Mucosa of gallbladder (tissue), 1 donor: ENCODE data around the gene NELFCD. TPM values are rescaled to one million over a fixed set of nuclear protein-coding genes. Genes with fewer than 3 reads are reported as not detected.
"Not testable (repeated sequence)": the region's sequence is repeated elsewhere in the genome, so short reads cannot be mapped to it uniquely, and the experiment has no call there.

Experiments used
- DNase-seq: peaks from one replicate; pipeline ENCODE4 v3.0.0-alpha.2; 2020; ENCODE audit warnings: low spot score
- total RNA-seq: library from RNA; stranded (reverse); gene quantifications from one replicate; pipeline ENCODE4 v1.2.1, GENCODE V29; 2021
- donor health status: DM: no; HTN: no; CAD: no.

Gene NELFCD
- total RNA-seq, 1 donor from 2014 or later, result 55.2 TPM

DNA sequence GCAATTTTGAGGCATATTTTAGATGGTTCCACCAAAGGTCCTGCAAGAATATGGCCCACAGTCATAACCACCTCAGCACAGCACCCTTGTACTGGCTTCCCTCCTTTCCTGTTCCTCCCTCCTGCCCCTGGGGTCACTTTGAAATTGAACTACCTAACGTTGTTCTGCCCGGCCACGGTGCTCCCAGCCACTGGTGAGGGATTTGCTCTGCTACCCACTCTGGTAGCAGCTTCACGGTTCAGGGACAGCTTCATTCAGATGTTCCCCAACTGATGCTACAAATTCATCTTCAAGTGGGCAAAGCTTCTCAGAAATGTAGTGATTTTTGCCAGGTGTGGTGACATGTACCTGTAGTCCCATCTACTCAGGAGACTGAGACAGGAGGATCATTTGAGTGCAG lies 7.9 kb upstream of the NELFCD start:
- DNase-seq, result no peak

- DNase-seq, result no peak
Observed at GRCh38 chr20:58973866-58974265, 7.2 kb upstream of the NELFCD start.

GRCh38 chr20:58975353-58975752 lies 5.7 kb upstream of the NELFCD start:
- DNase-seq, result no peak

GRCh38 chr20:58976061-58976730 lies 4.9 kb upstream of the NELFCD start:
- DNase-seq, result no peak

- DNase-seq, result no peak
Observed at GRCh38 chr20:58978351-58979190, 2.5 kb upstream of the NELFCD start.

DNA sequence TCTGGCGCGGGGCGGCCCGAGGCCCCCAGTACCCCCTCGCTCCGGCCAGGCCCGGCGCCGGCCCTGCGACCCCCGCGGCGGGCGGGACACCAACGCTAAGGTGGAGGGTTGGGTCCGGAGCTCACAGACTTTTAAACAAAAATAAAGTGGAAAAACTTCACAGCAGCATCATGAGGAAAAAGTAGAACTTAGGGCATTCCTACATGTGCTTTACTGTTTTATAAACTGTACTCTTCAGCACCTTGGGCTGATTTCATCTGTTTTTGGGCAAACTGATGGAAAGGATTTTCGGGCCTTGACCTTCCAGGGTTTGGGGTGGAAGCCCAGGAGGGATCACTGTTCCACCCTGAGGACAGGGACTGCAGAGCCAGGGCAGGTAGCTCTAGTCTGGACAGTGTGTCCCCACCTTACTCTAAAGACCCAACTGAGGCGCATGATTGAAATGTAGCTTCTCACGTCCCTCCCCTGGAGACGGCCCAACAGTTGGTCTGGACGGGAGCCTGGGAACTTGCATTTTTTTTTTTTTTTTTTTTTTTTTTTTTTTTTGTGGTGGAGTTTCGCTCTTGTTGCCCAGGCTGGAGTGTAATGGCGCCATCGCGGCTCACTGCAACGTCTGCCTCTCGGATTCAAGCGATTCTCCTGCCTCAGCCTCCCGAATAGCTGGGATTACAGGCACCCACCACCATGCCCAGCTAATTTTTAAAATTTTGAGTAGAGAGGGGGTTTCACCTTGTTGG lies 740 bp downstream of the NELFCD start:
- no peak for DNase-seq

- no peak for DNase-seq
Observed at GRCh38 chr20:58982406-58983114, 1.5 kb downstream of the NELFCD start.

DNA sequence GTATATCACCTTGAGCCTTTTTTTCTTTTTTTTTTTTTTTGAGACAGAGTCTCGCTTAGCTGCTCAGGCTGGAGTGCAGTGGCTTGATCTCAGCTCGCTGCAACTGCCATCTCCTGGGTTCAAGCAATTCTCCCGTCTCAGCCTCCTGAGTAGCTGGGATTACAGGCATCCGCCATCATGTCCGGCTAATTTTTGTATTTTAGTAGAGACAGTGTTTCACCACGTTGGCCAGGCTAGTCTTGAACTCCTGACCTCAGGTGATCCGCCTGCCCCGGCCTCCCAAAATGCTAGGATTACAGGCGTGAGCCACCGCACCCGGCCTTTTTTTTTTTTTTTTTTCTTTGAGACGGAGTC lies 2.0 kb downstream of the NELFCD start:
- DNase-seq, result not testable (repeated sequence)

DNA sequence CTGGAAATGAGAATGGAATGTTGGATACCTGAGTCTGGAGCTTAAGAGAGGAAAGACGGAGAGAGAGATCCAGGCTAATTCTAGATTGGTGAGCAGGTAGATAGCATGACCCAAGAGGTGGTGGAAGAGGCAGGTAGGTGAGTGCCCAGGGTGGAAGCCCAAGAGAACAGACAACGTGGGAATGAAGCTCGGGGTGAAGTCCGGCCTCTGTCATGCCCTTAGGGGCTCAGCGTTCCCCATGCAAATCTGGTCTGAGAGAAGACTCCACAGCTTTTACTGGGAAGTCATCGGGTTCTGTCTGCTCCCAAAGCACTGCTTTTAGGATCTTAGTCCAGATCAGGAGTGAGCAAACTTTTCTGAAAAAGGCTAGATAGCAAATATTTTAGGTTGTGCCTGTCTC lies 3.6 kb downstream of the NELFCD start:
- DNase-seq, result no peak

DNA sequence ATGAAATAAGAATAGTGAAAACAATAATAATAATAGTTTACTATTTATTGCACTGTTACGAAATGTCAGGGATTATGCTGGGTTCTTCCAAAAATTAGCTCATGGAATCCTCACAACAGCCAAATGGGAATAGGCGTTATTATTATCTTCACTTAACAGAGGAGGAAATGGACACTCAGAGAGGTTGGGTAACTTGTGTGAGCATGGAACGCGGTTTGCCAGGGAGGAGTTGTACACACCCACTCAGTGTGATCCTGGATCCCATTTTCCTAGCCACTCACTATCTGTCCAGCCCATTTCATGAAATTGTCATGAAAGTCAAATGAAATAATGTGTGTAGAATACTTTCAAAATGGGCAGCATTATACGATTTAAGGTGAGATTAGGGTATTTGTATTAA lies 4.6 kb downstream of the NELFCD start:
- no peak for DNase-seq

- no peak for DNase-seq
Observed at GRCh38 chr20:58986286-58986967, 5.4 kb downstream of the NELFCD start.

- no peak for DNase-seq
Observed at GRCh38 chr20:58986968-58987517, 6.0 kb downstream of the NELFCD start.

DNA sequence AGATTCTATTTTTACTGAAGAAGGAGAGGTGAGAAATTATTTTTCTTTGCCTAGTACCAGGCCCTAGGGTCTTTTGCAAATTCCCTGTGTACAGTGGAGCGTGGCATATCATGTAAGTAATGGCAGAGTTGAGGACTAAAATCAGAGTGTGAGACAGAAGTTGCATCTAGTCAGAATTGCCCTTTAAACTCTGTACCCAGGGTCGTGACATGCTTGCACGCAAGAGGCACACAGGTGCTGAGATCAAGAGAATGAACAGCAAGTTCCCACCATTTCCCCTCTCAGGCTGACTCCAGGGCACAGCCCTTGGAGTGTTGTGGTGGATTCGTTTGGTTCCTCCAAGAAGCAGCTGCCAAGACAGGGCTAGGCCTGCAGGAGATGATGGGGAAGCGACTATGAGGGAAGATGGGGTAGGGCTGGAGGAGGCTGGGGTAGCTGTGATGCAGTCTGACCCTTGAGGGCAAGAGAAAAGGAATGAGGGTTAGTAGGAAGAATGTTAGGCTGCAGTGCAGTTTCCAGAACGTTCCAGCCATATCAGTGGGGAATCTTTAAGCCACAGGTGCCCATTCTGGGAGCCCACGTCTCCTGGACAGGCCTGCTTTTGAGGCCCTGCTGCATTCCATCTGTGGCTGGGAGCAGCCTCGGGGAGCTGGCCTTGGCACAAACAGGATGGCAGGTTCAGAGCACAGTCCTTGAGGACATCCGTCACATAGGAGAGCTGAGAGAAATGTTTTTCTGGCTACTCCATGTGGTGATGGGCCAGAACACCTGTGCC lies 6.9 kb downstream of the NELFCD start:
- no peak for DNase-seq

GRCh38 chr20:58988565-58988882 lies 7.5 kb downstream of the NELFCD start:
- DNase-seq, result no peak

- DNase-seq, result no peak
Observed at GRCh38 chr20:58989196-58989595, 8.1 kb downstream of the NELFCD start.

DNA sequence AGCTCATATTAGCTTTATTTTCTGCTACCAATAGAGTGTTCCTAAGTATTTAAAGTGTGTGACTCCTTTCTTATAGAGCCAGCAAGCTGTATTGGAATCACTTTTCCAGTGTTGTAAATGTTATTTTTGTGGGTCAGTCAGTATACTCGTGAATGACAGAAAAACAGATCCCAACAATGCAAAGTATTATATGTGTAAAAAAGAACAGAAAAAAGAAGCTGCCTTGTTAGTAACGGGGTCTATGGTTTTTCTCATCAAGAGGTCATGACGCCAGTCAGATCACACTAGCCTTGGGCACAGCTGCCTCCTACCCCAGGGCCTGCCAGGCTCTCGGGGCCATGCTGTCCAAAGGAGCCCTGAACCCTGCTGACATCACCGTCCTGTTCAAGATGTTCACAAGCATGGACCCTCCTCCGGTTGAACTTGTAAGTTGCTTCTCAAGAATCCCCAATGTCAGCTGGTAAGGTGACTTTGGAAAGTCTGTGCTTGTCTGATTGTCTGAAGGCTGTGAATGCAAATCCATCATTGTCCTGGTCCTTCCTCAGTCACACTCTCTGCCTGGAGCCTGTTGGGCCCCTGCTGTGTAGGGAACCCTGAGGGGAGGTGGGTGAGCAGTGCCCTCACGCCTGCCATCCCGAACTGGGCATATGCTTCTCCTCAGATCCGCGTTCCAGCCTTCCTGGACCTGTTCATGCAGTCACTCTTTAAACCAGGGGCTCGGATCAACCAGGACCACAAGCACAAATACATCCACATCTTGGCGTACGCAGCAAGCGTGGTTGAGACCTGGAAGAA lies 9.8 kb downstream of the NELFCD start:
- DNase-seq, result no peak

DNA sequence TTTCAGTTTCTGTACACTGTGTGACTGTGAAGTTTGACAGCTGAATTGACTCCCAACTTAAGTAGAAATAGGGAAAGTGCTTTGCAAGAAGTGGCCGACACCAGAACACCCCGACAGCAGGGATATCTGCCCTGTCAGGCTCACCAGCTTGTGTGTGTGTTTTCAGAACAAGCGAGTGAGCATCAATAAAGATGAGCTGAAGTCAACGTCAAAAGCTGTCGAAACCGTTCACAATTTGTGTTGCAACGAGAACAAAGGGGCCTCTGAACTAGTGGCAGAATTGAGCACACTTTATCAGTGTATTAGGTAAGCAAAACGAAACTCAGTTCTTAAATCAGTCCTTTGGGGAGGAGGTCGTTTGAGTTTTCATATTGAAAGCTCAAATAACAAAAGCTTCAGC lies 10.7 kb downstream of the NELFCD start:
- no peak for DNase-seq

DNA sequence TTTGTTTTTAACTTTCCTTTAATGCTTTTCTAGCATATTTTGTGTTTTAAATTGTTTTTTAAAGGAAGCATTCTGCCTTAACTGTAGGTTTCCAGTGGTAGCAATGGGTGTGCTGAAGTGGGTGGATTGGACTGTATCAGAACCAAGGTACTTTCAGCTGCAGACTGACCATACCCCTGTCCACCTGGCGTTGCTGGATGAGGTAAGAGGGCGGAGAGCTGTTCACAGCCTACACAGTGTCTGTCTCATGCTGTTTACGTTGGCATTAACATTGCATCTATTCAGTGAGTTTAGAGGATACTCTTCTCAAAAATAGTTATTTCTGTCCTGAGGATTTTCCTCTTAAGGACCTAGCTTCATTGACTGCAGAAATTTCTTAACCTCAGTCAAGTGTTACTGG lies 11.9 kb downstream of the NELFCD start:
- DNase-seq, result no peak

- DNase-seq, result no peak
Observed at GRCh38 chr20:58993332-58994248, 12.5 kb downstream of the NELFCD start.
